D721Med (cell line): ENCODE measurements around the gene CYP2J2.

Experiments
- DNase-seq: peaks from one replicate; pipeline ENCODE4 v3.0.0; 2011; ENCODE audit warnings: low spot score; ENCODE audit not compliant: insufficient read length
- FAIRE-seq: peaks from 2 replicates; lab custom pipeline; 2011; peaks lifted over from hg19 to GRCh38; lab: Jason Lieb, UNC
- TF ChIP-seq, protein P1 (sequence below): IDR thresholded peaks from 2 replicates; pipeline ENCODE4 v1.5.1; 2012; ENCODE audit warnings: mild to moderate bottlenecking, control low read depth; ENCODE audit not compliant: insufficient read depth; ENCODE audit errors: missing control alignments

The CYP2J2 gene

DNA sequence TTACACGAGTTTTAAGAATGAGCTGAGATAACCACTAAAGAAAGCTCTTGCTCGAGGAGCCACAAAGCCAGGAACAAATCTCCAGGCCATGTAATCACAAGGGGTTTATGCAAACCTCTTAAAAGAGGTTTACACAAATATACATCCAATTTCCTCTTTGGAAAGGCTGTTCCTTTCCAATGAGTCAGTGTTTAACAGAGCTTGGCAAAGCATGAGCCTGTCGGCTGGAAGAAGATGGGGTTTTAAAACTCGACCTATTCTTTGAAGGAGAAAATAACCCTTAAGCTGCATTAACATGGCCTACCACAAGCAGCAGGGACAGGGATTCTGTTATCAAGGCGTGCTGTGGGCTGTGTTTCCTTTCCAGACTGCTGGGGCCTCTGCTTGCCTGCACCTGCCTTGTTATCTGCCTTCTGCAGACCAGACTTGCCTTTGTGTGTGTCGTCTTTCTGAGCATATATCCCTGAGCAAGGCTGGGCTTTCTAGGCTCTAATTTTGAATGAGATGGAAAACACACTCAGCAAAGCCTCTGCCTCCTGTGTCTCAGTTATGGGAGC lies 40.6 kb upstream of the CYP2J2 start:
- TF ChIP-seq, protein P1, sequence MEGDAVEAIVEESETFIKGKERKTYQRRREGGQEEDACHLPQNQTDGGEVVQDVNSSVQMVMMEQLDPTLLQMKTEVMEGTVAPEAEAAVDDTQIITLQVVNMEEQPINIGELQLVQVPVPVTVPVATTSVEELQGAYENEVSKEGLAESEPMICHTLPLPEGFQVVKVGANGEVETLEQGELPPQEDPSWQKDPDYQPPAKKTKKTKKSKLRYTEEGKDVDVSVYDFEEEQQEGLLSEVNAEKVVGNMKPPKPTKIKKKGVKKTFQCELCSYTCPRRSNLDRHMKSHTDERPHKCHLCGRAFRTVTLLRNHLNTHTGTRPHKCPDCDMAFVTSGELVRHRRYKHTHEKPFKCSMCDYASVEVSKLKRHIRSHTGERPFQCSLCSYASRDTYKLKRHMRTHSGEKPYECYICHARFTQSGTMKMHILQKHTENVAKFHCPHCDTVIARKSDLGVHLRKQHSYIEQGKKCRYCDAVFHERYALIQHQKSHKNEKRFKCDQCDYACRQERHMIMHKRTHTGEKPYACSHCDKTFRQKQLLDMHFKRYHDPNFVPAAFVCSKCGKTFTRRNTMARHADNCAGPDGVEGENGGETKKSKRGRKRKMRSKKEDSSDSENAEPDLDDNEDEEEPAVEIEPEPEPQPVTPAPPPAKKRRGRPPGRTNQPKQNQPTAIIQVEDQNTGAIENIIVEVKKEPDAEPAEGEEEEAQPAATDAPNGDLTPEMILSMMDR, result no peak
- DNase-seq, result peak; percentile 24
- peak; percentile 53 for FAIRE-seq

DNA sequence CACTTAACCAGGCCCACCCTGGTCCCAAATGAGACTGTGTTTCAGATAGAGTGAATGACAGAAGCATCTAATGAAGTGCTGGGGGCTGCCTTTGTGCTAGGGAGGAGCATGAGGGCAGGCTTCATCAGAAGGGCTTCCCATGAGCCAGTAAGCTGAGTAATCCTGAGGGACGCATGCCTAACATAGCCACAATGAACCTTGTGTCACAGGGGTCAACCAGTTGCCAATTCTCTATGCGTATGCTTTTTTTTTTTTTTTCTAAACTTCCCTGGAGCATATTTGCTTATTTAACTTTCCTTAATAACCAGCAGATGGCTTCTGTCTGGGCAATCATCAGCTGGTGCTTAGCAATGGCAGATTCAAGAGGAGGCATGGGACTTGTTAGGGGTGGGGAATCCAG lies 25.5 kb upstream of the CYP2J2 start:
- DNase-seq, result no peak
- TF ChIP-seq, protein P1, result no peak
- no peak for FAIRE-seq

DNA sequence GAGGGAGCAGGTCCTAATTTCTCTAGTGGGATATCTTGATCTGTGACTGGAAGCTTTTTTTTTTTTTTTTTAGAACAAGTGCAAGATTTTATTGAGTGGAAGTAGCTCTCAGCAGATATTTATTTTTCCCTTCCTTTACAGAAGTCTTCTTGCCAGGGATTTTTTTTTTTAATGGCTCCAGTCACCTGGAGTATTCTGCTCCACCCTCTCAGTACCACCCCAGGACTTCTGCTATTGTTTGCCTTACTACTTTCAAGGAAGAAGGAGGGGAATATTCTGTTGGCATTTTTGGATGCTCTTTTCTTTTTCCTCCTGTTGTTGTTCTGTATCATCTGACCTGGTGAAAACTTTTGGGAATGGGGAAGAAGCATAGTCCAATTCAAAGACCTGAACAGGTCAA lies 23.1 kb upstream of the CYP2J2 start:
- FAIRE-seq (no peak), DNase-seq (no peak)
- TF ChIP-seq, protein P1, result no peak

DNA sequence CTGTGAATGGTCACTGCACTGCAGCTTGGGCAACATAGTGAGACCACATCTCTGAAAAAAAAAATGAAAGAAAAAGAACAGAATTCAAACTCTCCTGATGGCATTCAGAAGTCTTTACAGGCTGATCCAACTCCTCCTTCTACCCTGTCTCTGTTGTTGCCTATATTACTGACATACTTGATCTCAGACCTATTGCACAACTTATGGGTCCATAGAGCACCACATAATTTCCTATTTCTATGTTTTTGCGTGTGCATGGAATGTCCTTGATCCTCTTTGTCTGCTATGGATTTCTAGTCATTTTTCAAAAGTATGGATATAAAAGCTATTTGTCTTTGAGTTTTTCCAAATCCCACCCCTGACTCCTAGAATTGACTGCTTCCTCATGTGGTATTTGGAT lies 22.4 kb upstream of the CYP2J2 start:
- TF ChIP-seq, protein P1, result no peak
- no peak for DNase-seq
- FAIRE-seq, result no peak

DNA sequence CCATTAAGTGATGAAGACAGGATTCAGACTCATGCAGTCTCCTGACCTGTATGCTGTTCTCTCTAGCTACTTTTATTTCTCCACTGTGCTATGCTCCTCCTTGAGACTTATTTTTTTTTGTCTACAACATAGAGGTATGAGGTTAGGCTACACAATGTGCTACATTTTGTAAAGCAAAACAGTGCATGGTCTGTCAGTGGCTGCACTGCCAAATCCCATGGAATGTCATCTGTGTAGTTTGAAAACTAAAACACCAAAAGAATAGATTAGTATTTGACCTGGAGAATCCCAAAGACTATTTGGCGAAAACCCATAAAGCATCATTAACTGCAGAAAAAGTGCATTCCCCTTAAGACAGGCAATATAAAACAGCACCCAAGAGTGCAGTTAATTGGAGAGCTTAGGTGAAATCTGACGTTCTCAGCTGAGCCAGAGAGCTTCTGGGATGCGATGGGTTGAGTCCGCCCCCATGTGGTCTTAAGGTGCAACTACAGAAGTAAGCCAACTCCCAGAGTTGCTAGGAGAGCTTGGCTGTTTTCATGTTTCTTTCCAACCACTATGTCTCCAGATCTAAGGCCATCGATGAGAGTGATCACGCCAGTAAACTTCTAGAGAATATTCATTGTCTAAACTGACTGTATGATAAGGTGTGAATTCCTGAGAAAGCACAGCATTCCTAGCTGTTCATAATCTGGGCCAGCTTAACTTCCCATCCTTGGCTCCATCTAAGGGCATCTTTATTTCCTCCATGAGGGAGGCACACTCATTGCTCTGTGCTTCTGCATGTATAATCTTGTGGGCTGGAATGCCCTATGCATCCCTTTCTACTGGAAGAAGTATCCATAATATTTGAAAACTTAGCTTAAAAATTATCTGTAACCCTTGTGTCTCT lies 20.7 kb upstream of the CYP2J2 start:
- TF ChIP-seq, protein P1, result peak; percentile 90
- peak; percentile 85 for FAIRE-seq
- no peak for DNase-seq

DNA sequence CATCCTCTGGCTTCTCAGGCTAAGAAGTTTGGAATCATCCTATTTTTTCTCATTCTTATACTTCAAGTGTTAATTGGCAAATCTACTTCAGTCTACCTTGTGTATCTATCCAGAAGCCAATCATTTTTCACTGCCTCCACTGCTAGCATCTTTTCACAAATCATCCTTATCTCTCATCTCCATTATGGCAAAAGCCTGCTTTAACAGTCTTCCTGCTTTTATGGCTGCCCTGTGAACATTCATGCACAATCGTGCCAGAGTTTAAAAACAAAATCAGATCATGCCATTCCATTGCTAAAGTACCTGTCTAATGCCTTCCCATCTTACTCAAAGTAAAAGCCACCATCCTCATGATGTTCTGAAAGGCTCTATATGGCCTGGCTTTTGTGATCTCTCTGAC lies 19.2 kb upstream of the CYP2J2 start:
- DNase-seq, result no peak
- TF ChIP-seq, protein P1, result no peak
- FAIRE-seq, result no peak

DNA sequence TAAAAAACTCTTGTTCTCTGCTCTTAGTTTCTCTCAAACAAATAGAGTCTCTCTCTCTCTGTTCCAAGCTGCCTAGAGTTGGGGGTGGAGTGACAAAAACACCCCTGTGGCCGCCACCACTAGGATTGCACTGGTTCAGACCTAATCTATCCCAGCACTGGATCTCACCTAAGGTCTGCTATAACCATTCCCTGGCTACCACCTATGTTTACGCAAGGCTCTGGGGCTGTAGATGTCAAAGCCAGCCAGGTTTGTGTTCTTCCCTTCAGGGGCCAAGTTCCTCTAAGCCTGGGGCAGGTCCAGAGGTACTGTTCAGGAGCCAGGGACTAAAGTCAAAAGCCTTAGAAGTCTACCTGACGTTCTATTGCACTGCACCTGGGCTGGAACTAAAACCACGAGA lies 12.8 kb upstream of the CYP2J2 start:
- DNase-seq (no peak), FAIRE-seq (no peak)
- TF ChIP-seq, protein P1, result no peak
